ENCODE data around the gene CNTN1.

GRCh38 chr12:40980427-40980961, 288.3 kb downstream of the CNTN1 start:
- TF ChIP-seq SMC3 (IDR thresholded peaks at IDR 0.05; ENCODE audit: borderline replicate concordance, low read length) (no peak), MXI1 (IDR thresholded peaks at IDR 0.05; ENCODE audit: low read depth, low read length) (no peak), EGR1 (IDR thresholded peaks at IDR 0.05; ENCODE audit: borderline replicate concordance in 1 of 2, low read depth in 2 of 2, low read length in 2 of 2) (no peak), SMAD5 (IDR thresholded peaks at IDR 0.05; ENCODE audit: low read depth) (no peak), CTCF (IDR thresholded peaks at IDR 0.05 in 2 of 3, conservative IDR thresholded peaks at IDR 0.05 in 1 of 3; ENCODE audit: control insufficient read depth in 2 of 3, extremely low read depth in 1 of 3, insufficient read depth in 1 of 3, low read depth in 3 of 3, low read length in 3 of 3) (no peak), HCFC1 (IDR thresholded peaks at IDR 0.05; ENCODE audit: low read length) (no peak), KDM1A (IDR thresholded peaks at IDR 0.05; ENCODE audit: borderline replicate concordance) (no peak), ZBTB40 (IDR thresholded peaks at IDR 0.05; ENCODE audit: borderline replicate concordance) (no peak), EZH2 (IDR thresholded peaks at IDR 0.05; ENCODE audit: borderline replicate concordance, control insufficient read depth, low read depth, low read length) (no peak), CHD4 (IDR thresholded peaks at IDR 0.05) (no peak), USF2 (IDR thresholded peaks at IDR 0.05; ENCODE audit: borderline replicate concordance, low read depth, low read length) (no peak)
